ENCODE results near the gene COX4I2. TPM values are rescaled to one million over a fixed set of nuclear protein-coding genes. Genes with fewer than 3 reads are reported as not detected.
"Not testable (repeated sequence)": the region's sequence is repeated elsewhere in the genome, so short reads cannot be mapped to it uniquely, and the experiment has no call there.

The COX4I2 gene
- total RNA-seq, 1 donor from 2014 or later, result 7.6 TPM

GRCh38 chr20:31595380-31595653, 42.4 kb upstream of the COX4I2 start:
- intact Hi-C loops (cut with micrococcal nuclease), result no loop called here
- H3K27me3 ChIP-seq (ENCODE audit: low read depth), result no peaks in the 10 kb centered on the region
- no peak overlapping the region for H3K4me3 ChIP-seq

GRCh38 chr20:31595654-31596411, 41.9 kb upstream of the COX4I2 start:
- Histone ChIP-seq H3K27me3 (ENCODE audit: low read depth) (no peaks in the 10 kb centered on the region), H3K4me3 (no peak overlapping the region), H3K27ac (replicated peaks) (peak overlapping the region; percentile 89), H3K9me3 (replicated peaks) (no peaks in the 10 kb centered on the region), H3K4me1 (peaks cover 43% of the 10 kb centered on the region), H3K36me3 (no peaks in the 10 kb centered on the region)
- peak; percentile 89 for DNase-seq
- intact Hi-C loops (cut with micrococcal nuclease), result no loop called here
- no peak for TF ChIP-seq CTCF (IDR thresholded peaks at IDR 0.05; ENCODE audit: borderline replicate concordance)

More at GRCh38 chr20:31595380-31595653, 42.4 kb upstream of the COX4I2 start:
- Histone ChIP-seq H3K36me3 (no peaks in the 10 kb centered on the region), H3K9me3 (replicated peaks) (no peaks in the 10 kb centered on the region), H3K27ac (replicated peaks) (peak overlapping the region; percentile 89), H3K4me1 (peaks cover 43% of the 10 kb centered on the region)
- TF ChIP-seq CTCF (IDR thresholded peaks at IDR 0.05; ENCODE audit: borderline replicate concordance), result no peak
- no peak for DNase-seq

GRCh38 chr20:31596412-31596715, 41.3 kb upstream of the COX4I2 start:
- H3K9me3 ChIP-seq (replicated peaks); intact Hi-C loops (cut with micrococcal nuclease); DNase-seq; H3K36me3 ChIP-seq; H3K27me3 ChIP-seq (ENCODE audit: low read depth); H3K4me3 ChIP-seq: not testable (repeated sequence)
- peak overlapping the region; percentile 89 for H3K27ac ChIP-seq (replicated peaks)
- H3K4me1 ChIP-seq, result peaks cover 43% of the 10 kb centered on the region

GRCh38 chr20:31596831-31597480, 40.8 kb upstream of the COX4I2 start:
- no peak overlapping the region for H3K4me3 ChIP-seq
- no peaks in the 10 kb centered on the region for H3K9me3 ChIP-seq (replicated peaks)
- peak overlapping the region; percentile 89 for H3K27ac ChIP-seq (replicated peaks)
- no peaks in the 10 kb centered on the region for H3K27me3 ChIP-seq (ENCODE audit: low read depth)
- no peaks in the 10 kb centered on the region for H3K36me3 ChIP-seq
- DNase-seq, result no peak
- no peak for TF ChIP-seq CTCF (IDR thresholded peaks at IDR 0.05; ENCODE audit: borderline replicate concordance)
- H3K4me1 ChIP-seq, result peaks cover 43% of the 10 kb centered on the region
- intact Hi-C loops (cut with micrococcal nuclease), result no loop called here

GRCh38 chr20:31597481-31597855, 40.2 kb upstream of the COX4I2 start:
- Histone ChIP-seq H3K27ac (replicated peaks) (peak overlapping the region; percentile 89), H3K4me3 (no peak overlapping the region), H3K4me1 (peaks cover 43% of the 10 kb centered on the region), H3K36me3 (no peaks in the 10 kb centered on the region), H3K27me3 (ENCODE audit: low read depth) (no peaks in the 10 kb centered on the region), H3K9me3 (replicated peaks) (no peaks in the 10 kb centered on the region)
- no peak for DNase-seq
- intact Hi-C loops (cut with micrococcal nuclease), result no loop called here
- TF ChIP-seq CTCF (IDR thresholded peaks at IDR 0.05; ENCODE audit: borderline replicate concordance), result no peak

GRCh38 chr20:31602431-31602778, 35.3 kb upstream of the COX4I2 start:
- no peaks in the 10 kb centered on the region for H3K27me3 ChIP-seq (ENCODE audit: low read depth)
- H3K27ac ChIP-seq (replicated peaks), result peak overlapping the region; percentile 93
- TF ChIP-seq CTCF (IDR thresholded peaks at IDR 0.05; ENCODE audit: borderline replicate concordance), result no peak
- no peaks in the 10 kb centered on the region for H3K36me3 ChIP-seq
- no peak for DNase-seq
- no peaks in the 10 kb centered on the region for H3K9me3 ChIP-seq (replicated peaks)
- intact Hi-C loops (cut with micrococcal nuclease), result no loop called here
- H3K4me3 ChIP-seq, result no peak overlapping the region
- H3K4me1 ChIP-seq, result peaks cover 40% of the 10 kb centered on the region

Measured in left ventricle myocardium inferior (tissue), 1 donor.